Body of pancreas (tissue), 4 donors: ENCODE results near the gene TEX101. TPM values are rescaled to one million over a fixed set of nuclear protein-coding genes. Genes with fewer than 3 reads are reported as not detected.

Experiments
- ATAC-seq: fragments of 150-250 bp; one replicate; pipeline ENCODE4 v1.9.1; 2016
- DNase-seq, 4 donors: peaks; one replicate each; pipeline ENCODE4 v3.0.0-alpha.2; 2019
- H3K27ac ChIP-seq, 4 donors: fragments of 200-600 bp; sonication (generic); 1 replicate in 3 of 4; 2 replicates in 1 of 4; pipeline versions ENCODE4 v1.5.1 to v1.6.1; 2016 to 2019; ENCODE audit warnings: mild to moderate bottlenecking in 1 of 4, mixed read lengths in 1 of 4, moderate library complexity in 1 of 4
- H3K27me3 ChIP-seq, 2 donors: fragments of 200-600 bp; sonication (generic); one replicate each; pipeline ENCODE4 v1.6.0; 2016; ENCODE audit warnings: mild to moderate bottlenecking in 1 of 2
- H3K36me3 ChIP-seq, 2 donors: fragments of 200-600 bp; sonication (generic); replicated peaks in 1 of 2; 2 replicates each; pipeline ENCODE4 v1.5.1; 2016; ENCODE audit warnings: low read depth in 2 of 2; ENCODE audit not compliant: insufficient read depth in 1 of 2
- H3K4me1 ChIP-seq: fragments of 200-600 bp; sonication (generic); one replicate; pipeline ENCODE4 v1.6.0; 2016
- H3K4me3 ChIP-seq, 2 donors: fragments of 200-600 bp; sonication (generic); 1 replicate in 1 of 2; 2 replicates in 1 of 2; pipeline ENCODE4 v1.5.1; 2016 to 2019
- H3K9me3 ChIP-seq, 3 donors: fragments of 200-600 bp; sonication (generic); 1 replicate in 2 of 3; 2 replicates in 1 of 3; pipeline ENCODE4 v1.5.1; 2016
- POLR2A ChIP-seq, 3 donors: fragments of 450-650 bp; IDR thresholded peaks; one replicate each; pipeline ENCODE4 v1.6.1; 2016; ENCODE audit warnings: antibody characterized with exemption in 3 of 3, mild to moderate bottlenecking in 2 of 3
- WGBS, 2 donors: methylation state at CpG; one replicate each; pipeline ENCODE4 v1.1.5; 2017; 5-methylcytosine and 5-hydroxymethylcytosine counted together
- intact Hi-C: fragments of 100-400 bp; cut with DNase I; formaldehyde crosslinking; loops from one replicate; pipeline ENCODE4 v1.15.1; 2023
- total RNA-seq, 2 donors: library from RNA; depleted of rRNA; stranded (reverse); fragments of >200 nt; gene quantifications; one replicate each; pipeline ENCODE4 v1.1.0, GENCODE V29; 2016
- TF ChIP-seq, protein P1 (sequence below), 7 experiments: fragments of 450-650 bp in 4 of 7; fragments of 200-600 bp in 3 of 7; sonication (generic) in 3 of 7; IDR thresholded peaks; one replicate each; pipeline ENCODE4 v1.5.1; 2016 to 2019; ENCODE audit warnings: antibody characterized with exemption in 7 of 7

The TEX101 gene
- total RNA-seq, 2 donors from 2014 or later: not detected

DNA sequence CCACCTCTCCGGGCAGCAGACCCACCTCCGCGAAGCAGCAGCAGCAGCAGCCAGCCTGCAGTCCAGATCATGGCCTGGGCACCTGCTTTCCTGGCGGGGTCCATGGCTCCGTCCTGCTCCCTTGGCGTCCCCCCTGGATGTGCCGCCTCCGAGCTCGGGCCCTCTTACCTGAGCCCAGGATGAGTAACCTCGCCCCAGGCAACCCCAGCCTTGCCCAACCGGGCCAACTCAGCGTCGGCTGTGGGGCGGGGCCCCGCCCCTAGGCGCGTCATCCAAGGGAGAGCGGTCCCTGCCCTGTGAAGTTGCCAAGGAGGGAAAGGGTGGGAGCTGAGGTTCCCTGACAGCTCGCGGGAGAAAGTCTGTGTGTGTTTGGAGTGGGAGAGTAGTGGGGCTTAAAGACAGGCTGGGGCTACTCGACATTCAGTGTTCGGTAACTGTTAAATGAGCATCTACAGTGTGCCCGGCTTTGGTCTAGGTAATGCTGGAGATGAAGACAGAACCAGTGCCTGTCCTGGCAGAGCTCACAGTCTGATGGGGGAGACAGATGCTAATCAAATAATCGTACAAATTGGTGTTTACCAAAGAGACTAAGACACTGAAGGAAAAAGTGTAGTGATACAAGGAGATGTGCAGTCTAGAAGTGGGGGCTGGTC lies 50.9 kb downstream of the TEX101 start, which contains the start of gene LYPD3:
Gene LYPD3, minus strand, starts transcription at position 141 of the 653 bp plus-strand sequence. Its CDS starts 37 bp downstream, at position 104.
- 24 to 29% methylated on average over 23 to 24 of the region's 24 CpGs for WGBS, 2 donors
- no peaks in the 10 kb centered on the region for H3K9me3 ChIP-seq
- no peak within 1 kb of the TSS for H3K4me3 ChIP-seq
- no peak for ATAC-seq
- H3K27me3 ChIP-seq: peaks cover 0 to 7% of the 10 kb centered on the region in 2 donors
- peak in 1 of 4 donors; percentile 13 for DNase-seq
- no peak for TF ChIP-seq POLR2A (IDR thresholded peaks at IDR 0.05)
- TF ChIP-seq, protein P1, sequence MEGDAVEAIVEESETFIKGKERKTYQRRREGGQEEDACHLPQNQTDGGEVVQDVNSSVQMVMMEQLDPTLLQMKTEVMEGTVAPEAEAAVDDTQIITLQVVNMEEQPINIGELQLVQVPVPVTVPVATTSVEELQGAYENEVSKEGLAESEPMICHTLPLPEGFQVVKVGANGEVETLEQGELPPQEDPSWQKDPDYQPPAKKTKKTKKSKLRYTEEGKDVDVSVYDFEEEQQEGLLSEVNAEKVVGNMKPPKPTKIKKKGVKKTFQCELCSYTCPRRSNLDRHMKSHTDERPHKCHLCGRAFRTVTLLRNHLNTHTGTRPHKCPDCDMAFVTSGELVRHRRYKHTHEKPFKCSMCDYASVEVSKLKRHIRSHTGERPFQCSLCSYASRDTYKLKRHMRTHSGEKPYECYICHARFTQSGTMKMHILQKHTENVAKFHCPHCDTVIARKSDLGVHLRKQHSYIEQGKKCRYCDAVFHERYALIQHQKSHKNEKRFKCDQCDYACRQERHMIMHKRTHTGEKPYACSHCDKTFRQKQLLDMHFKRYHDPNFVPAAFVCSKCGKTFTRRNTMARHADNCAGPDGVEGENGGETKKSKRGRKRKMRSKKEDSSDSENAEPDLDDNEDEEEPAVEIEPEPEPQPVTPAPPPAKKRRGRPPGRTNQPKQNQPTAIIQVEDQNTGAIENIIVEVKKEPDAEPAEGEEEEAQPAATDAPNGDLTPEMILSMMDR (IDR thresholded peaks at IDR 0.05): no peak
- intact Hi-C loops: no loop called here
- no peaks in the 10 kb centered on the region for H3K36me3 ChIP-seq
- H3K4me1 ChIP-seq: peaks cover 15% of the 10 kb centered on the region
- no peak within 1 kb of the TSS for H3K27ac ChIP-seq

DNA sequence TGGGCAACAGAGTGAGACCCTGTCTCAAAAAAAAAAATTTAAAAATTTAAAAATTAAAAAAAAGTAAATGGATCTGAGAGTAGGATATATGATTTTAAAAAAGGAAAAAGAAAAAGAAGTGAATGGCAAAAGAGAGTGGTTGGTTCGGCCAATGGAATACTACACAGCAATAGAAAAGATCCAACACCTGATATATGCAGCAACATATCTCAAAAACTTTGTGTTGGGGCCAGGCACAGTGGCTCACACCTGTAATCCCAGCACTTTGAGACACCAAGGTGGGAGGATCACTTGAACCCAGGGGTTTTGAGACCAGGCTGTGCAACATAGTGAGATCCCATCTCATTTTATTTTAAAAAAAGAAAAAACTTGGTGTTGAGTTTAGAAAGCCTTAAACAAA lies 52.1 kb downstream of the TEX101 start:
- H3K9me3 ChIP-seq: no peaks in the 10 kb centered on the region
- TF ChIP-seq, protein P1 (IDR thresholded peaks at IDR 0.05): no peak
- TF ChIP-seq POLR2A (IDR thresholded peaks at IDR 0.05): no peak
- DNase-seq (no peak), ATAC-seq (no peak)
- H3K27ac ChIP-seq: no peak overlapping the region
- intact Hi-C loops: no loop called here
- H3K4me1 ChIP-seq: peaks cover 15% of the 10 kb centered on the region
- no peaks in the 10 kb centered on the region for H3K36me3 ChIP-seq
- peaks cover 0 to 7% of the 10 kb centered on the region in 2 donors for H3K27me3 ChIP-seq
- WGBS, 2 donors: 90 to 100% methylated on average over 1 of the region's 1 CpG
- H3K4me3 ChIP-seq: no peak overlapping the region

DNA sequence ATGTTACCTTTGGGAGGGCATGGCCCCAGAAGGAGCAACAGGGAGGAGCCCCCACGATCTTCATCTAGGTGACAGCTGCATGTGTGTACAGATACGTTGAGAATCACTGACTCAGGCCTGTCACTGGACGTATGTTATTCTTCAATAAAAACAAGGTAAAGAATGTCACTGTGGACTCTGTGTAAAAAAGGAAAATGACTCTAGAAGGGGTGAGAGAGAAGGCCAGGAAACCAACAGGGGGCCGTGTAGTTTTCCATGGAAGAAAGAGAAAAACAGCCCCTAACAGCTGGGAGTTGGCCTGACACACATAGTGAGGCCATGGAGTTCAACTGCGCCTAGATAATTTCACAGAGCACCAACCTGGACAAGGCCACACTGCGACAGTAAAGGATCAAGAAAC lies 52.6 kb downstream of the TEX101 start:
- 66 to 79% methylated on average over 6 of the region's 6 CpGs for WGBS, 2 donors
- Histone ChIP-seq H3K27me3 (peaks cover 0 to 7% of the 10 kb centered on the region in 2 donors), H3K9me3 (no peaks in the 10 kb centered on the region), H3K27ac (no peak overlapping the region), H3K4me3 (no peak overlapping the region), H3K36me3 (no peaks in the 10 kb centered on the region), H3K4me1 (peaks cover 15% of the 10 kb centered on the region)
- intact Hi-C loops: no loop called here
- TF ChIP-seq, protein P1 (IDR thresholded peaks at IDR 0.05): no peak
- no peak for TF ChIP-seq POLR2A (IDR thresholded peaks at IDR 0.05)
- DNase-seq (no peak), ATAC-seq (no peak)

DNA sequence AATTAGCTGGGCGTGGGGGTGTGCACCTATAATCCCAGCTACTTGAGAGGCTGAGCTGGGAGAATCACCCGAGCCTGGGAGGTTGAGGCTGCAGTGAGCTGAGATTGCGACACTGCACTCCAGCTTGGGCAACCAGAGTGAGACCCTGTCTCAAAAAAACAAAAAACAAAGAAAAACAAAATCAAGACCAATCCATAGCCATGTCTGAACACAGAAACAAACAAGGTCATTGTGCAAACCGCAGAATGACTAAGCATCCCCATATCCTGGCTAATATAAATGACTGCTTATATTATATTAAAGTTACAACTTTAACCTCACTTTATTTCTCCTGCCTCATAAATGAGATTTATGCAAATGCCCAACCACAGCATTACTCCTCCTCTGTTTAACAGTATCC lies 53.0 kb downstream of the TEX101 start:
- Histone ChIP-seq H3K4me3 (no peak overlapping the region), H3K4me1 (peaks cover 14% of the 10 kb centered on the region), H3K9me3 (no peaks in the 10 kb centered on the region), H3K27ac (no peak overlapping the region), H3K36me3 (no peaks in the 10 kb centered on the region), H3K27me3 (peaks cover 0 to 7% of the 10 kb centered on the region in 2 donors)
- WGBS, 2 donors: 73 to 80% methylated on average over 4 of the region's 4 CpGs
- intact Hi-C loops: no loop called here
- ATAC-seq (no peak), DNase-seq (no peak)
- TF ChIP-seq, protein P1 (IDR thresholded peaks at IDR 0.05): no peak
- no peak for TF ChIP-seq POLR2A (IDR thresholded peaks at IDR 0.05)

Other genes with a start within 250 kb of the TEX101 start
- 1 to 10 TPM in 1 of 2 donors, not detected in 1; 1.3 TPM for gene PSG5, start 228.4 kb upstream of the TEX101 start, total RNA-seq
- gene PSG4, start 209.3 kb upstream of the TEX101 start, total RNA-seq: under 1 TPM in 1 of 2 donors, not detected in 1; 0.52 TPM
- gene PSG9, start 145.4 kb upstream of the TEX101 start, total RNA-seq: not detected
- under 1 TPM in 1 of 2 donors, not detected in 1; 0.52 TPM for gene CD177, start 61.2 kb upstream of the TEX101 start, total RNA-seq
- under 1 TPM in 1 of 2 donors, not detected in 1; 0.26 TPM for gene LYPD3, start 50.7 kb downstream of the TEX101 start, total RNA-seq
- gene PHLDB3, start 89.9 kb downstream of the TEX101 start, total RNA-seq: 10 to 100 TPM; 14.5 to 16.9 TPM
- gene ETHE1, start 112.3 kb downstream of the TEX101 start, total RNA-seq: 10 to 100 TPM; 21.1 to 29.8 TPM
- gene ZNF575, start 118.3 kb downstream of the TEX101 start, total RNA-seq: under 1 TPM in 1 of 2 donors, not detected in 1; 0.52 TPM
- gene XRCC1, start 160.6 kb downstream of the TEX101 start, total RNA-seq: 10 to 100 TPM; 19.7 to 31.0 TPM
- gene PINLYP, start 160.9 kb downstream of the TEX101 start, total RNA-seq: 1 to 10 TPM in 1 of 2 donors, not detected in 1; 4.6 TPM
- 10 to 100 TPM in 1 of 2 donors, 1 to 10 TPM in 1; 9.1 to 20.1 TPM for gene IRGQ, start 181.2 kb downstream of the TEX101 start, total RNA-seq
- gene ZNF576, start 181.7 kb downstream of the TEX101 start, total RNA-seq: 1 to 10 TPM; 4.6 to 8.6 TPM
- 1 to 10 TPM in 1 of 2 donors, under 1 TPM in 1; 0.33 to 2.1 TPM for gene SRRM5, start 197.2 kb downstream of the TEX101 start, total RNA-seq
- 10 to 100 TPM; 24.4 to 31.6 TPM for gene ZNF428, start 204.7 kb downstream of the TEX101 start, total RNA-seq
- 1 to 10 TPM; 2.0 to 2.6 TPM for gene CADM4, start 225.0 kb downstream of the TEX101 start, total RNA-seq